Measurements from ENCODE around the gene TMPRSS11E.
"Not testable (repeated sequence)": the region's sequence is repeated elsewhere in the genome, so short reads cannot be mapped to it uniquely, and the experiment has no call there.

Gene TMPRSS11E, protein sequence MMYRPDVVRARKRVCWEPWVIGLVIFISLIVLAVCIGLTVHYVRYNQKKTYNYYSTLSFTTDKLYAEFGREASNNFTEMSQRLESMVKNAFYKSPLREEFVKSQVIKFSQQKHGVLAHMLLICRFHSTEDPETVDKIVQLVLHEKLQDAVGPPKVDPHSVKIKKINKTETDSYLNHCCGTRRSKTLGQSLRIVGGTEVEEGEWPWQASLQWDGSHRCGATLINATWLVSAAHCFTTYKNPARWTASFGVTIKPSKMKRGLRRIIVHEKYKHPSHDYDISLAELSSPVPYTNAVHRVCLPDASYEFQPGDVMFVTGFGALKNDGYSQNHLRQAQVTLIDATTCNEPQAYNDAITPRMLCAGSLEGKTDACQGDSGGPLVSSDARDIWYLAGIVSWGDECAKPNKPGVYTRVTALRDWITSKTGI

DNA sequence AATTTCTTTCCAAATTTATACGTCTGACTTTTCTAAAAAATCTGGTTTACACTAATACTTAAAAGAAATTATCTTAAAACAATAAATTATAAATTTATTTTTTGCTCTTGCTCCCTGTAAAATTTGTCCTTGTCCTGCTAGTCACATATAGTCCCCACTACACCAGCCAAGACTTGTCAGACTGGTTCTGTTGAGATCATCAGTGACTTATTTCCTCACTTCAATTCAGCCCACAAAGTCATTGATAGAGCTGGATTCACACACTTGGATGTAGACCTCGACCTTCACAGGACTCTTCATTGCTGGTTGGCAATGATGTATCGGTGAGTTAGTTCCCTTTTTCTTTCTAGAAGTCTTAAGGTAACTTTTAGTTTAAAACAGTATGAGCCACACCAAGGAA is at the start of gene TMPRSS11E:
Gene TMPRSS11E (plus strand): TSS at position 263 of the 400 bp plus-strand sequence. CDS start 50 bp downstream, at position 313.
- no peak for DNase-seq

DNA sequence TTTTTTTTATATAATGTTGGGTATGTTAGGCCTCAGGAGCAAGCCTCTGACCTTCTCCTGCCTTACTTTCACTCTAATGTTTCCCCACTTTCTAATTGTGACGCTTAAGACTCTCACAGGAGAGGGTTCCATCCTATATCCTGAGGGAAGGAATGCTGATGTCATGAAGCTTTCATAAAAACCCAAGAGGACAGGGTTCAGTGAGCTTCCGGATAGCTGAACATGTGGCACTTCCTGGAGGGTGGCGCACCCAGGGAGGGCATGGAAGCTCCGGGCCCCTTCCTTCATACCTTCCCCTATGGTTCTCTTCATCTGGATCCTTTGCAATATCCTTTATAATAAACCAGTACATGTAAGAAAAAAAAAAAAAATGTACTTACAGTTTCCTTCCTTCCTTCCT is 48.0 kb upstream of the TMPRSS11E start:
- no peak for DNase-seq

DNA sequence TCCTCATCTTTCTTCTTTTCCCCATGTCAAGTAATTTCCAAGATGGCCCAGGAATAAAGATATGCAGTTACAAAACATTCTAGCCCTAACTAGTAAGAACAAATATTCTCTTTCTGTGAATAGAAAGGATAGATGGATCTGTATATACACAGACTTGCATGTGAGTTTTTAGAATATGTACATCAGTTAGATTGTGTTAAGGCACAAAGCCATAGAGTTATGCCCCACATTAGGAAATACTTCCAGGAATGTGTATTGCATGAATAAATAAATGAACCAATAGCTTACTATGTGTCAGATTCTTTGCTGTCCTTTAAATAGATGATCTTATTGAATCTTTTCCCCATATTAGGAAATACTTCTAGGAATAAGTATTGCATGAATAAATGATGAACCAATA is 46.0 kb upstream of the TMPRSS11E start:
- DNase-seq, result no peak

DNA sequence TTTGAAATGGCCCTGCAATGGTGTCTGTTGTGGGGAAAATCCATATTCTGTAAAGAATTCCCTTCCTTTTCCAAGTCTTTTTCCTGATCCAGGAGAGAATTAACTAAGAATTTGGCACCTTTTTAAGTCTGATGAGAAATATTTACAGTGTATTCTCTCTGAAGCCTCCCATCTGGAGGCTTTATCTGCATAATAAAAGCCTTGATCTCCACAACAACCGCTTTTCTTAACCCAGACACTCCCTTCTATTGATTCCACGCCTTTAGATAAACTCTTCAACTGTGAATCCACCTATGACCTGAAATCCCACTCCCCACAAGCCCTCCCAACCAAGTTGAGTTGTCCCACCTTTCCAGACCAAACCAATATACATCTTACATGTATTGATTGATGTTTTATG is 43.1 kb upstream of the TMPRSS11E start:
- no peak for DNase-seq

DNA sequence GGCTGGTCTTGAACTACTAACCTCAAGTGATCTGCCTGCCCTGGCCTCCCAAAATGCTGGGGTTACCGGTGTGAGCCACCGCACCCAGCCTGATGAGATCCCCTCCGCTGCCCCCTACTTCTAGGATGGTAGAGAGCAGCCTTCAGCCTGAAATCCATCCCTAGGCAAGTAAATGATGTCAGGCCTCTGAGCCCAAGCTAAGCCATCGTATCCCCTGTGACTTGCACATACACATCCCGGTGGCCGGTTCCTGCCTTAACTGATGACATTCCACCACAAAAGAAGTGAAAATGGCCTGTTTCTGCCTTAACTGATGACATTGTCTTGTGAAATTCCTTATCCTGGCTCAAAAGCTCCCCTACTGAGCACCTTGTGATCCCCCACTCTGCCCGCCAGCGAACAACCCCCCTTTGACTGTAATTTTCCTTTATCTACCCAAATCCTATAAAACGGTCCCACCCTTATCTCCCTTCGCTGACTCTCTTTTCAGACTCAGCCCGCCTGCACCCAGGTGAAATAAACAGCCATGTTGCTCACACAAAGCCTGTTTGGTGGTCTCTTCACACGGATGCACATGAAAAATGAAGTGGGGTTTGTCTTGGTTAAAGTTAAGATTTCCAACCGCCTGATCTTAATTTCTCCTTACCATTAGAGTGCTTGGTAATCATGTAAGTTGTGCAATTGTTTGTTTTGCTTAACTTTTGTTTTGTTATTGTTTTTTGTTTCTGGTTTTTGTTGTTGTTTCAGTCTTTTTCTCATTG is 41.4 kb upstream of the TMPRSS11E start:
- DNase-seq, result not testable (repeated sequence)

DNA sequence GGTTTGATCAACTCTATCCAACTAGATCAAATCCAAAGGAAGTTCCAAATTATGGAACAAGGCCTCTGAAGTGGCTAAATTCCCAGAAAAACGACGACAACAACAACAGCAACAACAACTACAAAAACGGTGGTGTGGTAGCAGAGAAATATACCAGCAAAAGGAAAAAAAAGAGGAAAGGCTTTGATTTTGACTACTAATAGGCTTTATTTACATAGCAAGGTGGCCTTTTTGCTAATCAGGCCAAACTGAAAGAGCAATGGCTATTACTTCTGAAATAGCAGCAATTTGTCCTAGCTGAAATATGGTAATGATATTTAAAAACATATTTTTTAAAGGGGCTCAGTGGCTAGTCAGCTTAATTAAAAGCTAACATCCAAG is 40.8 kb upstream of the TMPRSS11E start:
- DNase-seq, result no peak

DNA sequence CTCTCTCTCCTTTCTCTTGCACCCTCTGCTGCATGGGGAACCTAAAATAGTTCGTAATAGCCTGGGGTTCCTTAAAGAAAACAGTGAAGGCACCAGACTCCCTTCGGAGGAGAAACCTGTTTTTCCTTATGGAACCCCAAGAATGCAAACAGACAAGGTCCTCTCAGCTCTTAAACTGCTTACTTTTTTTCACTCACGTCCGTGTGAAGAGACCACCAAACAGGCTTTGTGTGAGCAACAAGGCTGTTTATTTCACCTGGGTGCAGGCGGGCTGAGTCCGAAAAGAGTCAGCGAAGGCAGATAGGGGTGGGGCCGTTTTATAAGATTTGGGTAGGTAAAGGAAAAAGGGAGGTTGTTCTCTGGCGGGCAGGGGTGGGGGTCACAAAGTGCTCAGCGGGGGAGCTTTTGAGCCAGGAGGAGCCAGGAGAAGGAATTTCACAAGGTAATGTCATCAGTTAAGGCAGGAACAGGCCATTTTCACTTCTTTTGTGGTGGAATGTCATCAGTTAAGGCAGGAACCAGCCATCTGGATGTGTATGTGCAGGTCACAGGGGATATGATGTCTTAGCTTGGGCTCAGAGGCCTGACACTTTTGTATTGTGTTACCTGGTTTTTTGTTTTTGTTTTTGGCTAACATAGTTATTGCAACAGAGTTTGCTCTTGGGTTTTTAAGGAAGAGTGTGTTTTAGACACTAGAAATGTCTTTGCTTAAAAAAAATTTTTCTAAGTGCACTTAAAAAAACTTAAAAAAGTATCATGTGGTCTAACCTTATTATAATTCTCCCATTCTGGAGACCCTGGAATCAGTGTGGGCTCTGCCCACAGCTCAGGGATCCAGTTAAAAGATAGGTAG is 40.0 kb upstream of the TMPRSS11E start:
- DNase-seq, result not testable (repeated sequence)

DNA sequence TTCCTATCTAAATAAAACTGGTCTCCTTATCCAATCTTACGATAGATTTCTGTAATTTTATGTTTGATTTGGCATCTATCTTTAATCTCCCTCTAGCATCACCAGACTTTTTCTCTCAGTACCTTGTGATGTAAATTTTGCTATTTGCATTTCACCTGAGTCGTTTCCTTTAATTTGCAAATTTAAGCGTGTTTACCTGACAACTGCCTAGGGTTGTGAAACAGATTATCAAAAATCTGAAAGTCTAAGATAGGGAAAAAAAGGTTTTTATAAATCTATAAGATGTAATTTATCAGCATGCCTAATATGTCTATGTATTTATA is 39.4 kb upstream of the TMPRSS11E start:
- no peak for DNase-seq

DNA sequence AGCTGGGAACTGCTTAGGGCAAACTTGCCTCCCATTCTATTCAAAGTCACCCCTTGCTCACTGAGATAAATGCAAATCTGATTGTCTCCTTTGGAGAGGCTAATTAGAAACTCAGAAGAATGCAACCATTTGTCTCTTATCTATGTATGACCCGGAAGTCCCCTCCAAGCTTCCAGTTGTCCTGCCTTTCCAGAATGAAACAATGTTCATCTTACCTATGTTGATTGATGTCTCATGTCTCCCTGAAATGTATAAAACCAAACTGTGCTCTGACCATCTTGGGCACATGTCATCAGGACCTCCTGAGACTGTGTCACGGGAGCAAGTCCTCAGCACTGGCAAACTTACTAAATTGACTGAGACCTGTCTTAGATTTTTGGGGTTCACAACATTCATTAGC is 37.1 kb upstream of the TMPRSS11E start:
- no peak for DNase-seq

DNA sequence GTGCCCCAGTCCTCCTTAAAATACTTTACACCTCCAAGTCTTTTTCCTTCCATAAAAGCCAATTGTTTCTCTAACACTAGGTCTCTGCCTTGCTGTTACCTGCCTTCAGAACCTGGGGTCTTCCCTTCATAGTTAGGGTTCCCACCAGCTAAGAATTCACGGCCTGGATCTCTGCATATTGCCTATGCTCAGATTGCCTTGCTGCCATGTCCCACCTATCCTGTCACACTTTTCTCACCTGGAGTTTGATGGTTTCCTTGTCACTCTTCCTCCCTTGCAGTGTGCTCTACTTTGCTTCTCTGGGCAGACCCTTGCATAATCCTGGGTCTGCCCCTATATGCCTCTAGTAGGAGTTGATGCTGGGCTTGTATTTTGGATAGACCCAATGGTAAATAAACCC is 36.6 kb upstream of the TMPRSS11E start:
- DNase-seq, result no peak

DNA sequence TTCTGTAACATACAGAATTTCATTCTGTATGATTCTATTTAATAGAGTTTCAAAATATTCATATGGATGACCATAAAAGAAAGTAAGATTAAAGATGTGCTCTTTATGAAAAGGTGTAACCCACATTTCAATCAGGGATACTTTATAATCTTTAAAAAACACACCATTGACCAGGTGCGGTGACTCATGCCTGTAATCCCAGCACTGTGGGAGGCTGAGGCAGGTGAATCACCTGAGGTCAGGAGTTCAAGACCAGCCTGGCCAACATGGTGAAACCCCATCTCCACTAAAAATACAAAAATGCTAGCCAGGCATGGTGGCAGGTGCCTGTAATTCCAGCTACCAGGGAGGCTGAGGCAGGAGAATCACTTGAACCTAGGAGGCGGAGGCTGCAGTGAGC is 35.2 kb upstream of the TMPRSS11E start:
- not testable (repeated sequence) for DNase-seq

DNA sequence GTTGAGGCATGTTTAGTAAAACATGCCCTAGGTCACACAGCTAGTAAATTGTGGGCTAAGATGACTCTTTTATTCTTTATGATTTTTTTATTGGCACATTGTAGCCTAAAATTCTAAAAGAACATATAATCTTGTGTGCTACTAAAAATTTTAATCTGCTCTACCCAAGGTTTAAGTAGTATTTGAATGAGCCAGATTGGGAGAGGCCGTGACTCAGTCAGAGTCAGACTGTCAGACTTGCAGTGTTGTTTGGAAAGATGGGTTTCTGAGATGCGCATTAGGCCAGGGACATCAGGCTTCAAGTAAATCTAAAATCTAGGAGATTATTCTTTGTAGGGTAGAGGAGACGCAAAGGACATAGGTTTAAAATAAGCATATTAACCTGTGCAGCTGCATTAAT is 30.7 kb upstream of the TMPRSS11E start:
- DNase-seq, result no peak

DNA sequence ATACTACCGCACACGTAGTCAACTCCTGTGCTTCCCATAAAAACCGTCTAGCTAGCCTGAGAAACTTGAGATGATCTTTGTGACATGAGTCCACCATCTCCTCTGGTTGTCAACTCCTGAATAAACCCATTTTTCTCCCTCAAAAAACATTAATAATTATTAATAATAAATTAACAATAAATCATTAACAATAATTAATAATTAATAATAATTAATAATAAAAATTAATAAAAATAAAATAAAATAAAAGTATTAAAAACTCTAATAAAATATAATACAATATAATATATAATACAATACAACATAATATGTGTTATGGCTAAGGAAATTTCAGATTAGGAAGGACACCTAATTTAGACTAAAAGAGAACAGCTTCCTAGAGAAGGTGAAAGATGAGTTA is 20.7 kb upstream of the TMPRSS11E start:
- no peak for DNase-seq

DNA sequence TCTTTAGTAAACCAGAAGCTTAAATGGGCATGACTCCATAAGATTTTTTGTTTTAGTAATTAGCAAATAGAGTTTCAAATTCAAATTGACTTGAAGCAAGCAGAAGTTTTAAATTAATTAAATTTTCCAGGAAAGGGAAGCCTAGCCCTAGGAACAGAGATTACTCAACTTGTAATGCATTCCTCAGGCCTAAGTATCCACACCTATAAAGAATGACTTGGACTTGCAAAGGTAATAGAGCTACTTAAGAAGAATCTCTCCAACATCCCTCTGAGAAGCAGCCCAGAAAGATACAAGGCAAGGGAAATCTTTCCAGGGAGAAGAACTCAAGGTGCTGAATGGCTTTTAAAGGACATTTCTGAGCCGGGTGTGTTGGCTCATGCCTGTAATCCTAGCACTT is 16.9 kb upstream of the TMPRSS11E start:
- DNase-seq, result no peak

DNA sequence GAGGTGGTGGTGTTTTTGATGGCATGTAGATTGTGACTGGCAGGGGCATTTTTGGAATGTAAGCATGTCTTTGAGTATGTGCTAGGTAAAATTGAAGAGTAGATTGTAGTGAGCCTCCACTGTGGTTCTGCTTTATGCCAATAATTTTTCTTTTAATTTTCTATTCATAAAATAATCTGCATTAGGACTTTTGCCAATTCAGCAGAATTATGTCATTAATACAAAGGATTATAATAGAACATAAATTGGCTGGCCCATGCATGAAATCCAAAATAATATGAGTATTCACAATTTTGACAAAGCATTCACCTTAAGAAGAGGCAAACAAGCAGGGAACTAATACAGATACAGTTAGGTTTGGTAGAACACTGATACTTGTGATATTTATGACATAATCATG is 14.9 kb upstream of the TMPRSS11E start:
- DNase-seq, result no peak

DNA sequence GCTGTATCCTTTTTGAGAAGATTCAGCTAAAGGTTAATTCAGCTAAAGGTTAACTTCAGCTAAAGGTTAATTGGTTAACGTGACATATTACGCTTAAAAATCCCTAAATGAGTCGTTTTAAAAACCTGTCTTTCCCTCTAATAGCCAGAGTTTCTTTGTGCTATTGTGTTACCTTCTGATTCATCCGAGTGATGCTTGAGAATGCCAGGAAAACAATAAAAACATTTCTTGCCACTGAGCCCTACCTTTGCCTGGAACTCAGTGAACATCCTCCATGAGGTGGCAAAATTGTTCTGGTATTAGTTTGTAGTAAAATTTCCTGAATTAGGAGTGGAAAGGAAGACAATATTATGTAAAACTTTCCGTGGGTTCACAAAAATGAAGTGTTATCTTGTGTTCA is 13.7 kb upstream of the TMPRSS11E start:
- DNase-seq, result no peak

DNA sequence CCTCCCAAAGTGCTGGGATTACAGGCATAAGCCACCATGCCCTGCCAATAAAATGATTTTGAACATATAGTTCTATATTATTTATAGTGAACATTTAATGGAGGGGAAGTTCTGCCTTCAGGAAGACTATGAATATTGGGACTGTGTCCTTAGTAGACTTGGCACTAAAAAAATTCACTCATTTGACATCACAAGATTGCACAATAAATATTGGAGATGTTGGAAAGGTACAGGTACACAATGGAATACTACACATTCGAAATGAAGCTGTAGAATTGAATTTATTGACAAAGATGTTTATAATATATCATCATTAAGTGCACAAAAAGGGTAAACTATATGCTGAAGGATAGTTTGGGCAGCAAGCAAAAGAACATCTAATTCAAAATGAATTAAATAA is 13.0 kb upstream of the TMPRSS11E start:
- DNase-seq, result no peak

DNA sequence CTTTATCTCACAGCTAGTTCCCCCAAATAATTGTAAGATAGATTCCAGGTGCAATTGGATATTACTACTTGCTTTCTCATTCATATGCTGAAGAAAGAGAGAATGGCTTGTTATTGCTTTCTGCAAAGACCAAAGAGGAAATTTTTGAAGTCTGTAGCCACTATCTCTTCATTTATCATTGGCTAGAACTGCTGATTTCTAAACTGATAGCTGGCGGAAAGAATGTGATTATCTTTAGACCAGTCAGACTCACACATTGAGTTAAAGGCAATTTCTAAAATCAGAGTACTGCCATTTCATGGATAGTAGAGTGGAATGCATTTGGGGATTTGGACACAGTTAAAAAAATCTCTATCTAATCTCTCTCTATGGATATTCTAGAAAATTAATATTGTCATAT is 12.4 kb upstream of the TMPRSS11E start:
- DNase-seq, result no peak

DNA sequence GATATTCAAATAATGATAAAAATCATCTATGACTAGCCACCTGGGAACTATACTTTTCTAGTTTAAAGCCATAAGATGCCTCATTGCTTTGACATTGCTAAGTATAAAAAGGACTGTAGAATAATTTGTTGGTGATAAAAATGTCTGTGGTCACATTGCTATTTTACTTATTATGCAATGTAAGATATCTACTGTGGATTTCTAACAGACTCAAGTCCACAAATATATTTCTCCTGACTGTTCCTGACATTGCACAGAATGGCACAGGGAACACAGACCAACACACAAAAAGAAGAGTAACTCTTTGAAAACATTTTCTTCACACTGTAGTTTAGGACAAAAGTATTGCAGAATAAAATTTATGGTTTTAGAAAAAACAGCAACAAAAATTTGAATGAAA is 2.2 kb upstream of the TMPRSS11E start:
- DNase-seq, result no peak

DNA sequence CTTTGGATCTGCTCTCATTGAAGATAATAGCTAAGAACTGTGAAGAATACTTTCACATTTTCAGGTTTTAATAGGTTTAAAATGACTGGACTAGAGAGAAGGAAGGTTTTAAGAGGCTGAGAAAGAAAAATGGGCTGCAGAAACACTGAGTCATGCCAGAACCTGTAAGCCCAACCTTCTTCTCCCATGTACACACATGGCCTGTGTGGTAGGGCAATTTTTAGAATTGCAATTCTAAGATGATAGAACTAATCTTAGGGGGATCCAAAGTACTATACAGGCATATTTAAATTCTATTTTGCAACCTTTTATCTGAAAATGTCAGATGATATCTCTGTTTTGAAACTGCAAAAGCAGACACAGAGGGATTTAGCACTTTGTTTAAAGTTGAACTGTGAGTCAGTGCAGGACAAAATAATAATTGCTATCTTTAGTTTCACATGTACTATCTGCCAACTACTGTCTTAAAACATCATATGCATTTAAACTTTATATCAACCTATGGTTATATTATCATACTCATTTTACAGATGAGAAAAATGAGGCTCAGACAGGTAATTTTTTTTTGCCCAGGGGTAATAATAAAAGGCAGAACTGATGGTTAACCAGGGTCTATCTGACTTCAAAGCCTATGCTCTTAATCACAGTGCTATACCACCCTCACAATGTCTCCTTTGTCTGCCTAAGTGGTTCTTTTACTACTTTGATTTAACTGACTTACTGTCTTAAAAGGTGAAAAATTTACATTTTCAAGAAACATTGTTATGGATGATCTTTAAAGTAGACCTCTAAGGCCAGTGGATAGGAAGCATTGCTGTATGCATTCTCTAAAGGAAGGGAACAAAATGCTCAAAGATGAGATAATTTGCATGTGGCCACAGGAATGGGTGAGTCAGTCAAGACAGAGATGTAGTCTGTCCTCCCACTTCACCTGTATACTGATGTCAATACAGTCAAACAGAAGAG is 4.3 kb downstream of the TMPRSS11E start:
- no peak for DNase-seq

DNA sequence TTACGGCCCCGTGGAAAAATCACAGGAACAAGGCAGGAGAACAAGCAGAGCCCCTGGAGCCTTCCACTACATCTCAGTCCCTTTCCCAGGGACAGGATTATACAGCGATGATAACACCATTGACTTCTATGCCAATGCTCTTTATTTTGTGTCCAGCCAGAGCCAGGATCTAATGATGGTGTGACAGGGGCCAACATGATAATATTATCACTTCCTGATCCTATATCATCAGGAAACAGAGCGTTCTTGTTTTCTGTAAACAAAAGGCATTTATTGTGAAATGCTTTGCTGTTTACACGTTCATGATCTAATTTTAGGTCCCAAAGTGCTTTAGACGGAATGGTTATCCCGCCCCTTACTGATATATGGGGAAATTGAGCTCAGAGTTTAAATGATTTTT is 12.8 kb downstream of the TMPRSS11E start:
- no peak for DNase-seq

DNA sequence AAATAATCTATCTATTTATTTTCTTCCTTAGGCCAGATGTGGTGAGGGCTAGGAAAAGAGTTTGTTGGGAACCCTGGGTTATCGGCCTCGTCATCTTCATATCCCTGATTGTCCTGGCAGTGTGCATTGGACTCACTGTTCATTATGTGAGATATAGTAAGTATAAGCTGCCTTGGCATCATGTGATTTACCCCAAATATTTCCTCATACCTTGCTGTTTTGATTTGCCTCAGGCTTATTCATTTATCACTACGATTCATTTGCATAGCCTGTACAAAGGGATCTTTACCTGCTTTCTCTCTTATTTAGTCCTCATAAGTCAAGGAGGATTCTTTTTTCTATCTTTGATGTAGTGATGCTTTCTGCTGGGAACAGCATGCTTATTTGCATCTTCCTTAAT is 14.5 kb downstream of the TMPRSS11E start:
- no peak for DNase-seq
